ENCODE results near the gene DUSP18.

The DUSP18 gene

DNA sequence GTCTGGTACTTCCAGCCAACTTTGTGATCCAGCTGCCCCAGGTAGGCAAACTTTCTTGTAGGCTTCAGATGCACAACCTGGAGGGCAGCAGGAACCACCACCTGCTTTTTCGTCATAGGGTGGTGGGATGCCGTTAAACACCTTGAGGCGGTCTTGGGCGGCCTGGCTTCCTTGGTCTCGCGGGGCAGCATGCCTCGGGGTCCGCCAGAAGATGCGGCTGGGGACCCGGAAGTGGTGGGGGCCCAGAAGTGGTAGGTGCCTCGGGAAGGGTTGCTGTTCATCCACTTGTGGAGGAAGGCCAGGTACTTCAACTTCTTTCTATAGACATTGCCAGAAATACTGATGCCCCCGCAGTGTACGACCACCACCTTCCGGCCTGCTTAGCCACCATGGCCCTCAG lies 13.3 kb downstream of the DUSP18 start:
- Histone ChIP-seq H3K27me3 (ENCODE audit: insufficient read depth, low read length) (no peaks in the 10 kb centered on the region), H3K27ac (ENCODE audit: low read depth, low read length) (no peak overlapping the region), H3K9me3 (ENCODE audit: insufficient read depth, low read depth, low read length) (no peaks in the 10 kb centered on the region), H3K4me1 (ENCODE audit: insufficient read depth, low read length) (peaks cover 6% of the 10 kb centered on the region; the same call in 1 of the 2 replicates), H3K9ac (ENCODE audit: low read depth, low read length) (no peak overlapping the region), H3K4me3 (ENCODE audit: low read length) (no peak overlapping the region), H3K36me3 (ENCODE audit: insufficient read depth, low read length) (no peaks in the 10 kb centered on the region)
- WGBS: 95% methylated on average over 14 of the region's 14 CpGs

DNA sequence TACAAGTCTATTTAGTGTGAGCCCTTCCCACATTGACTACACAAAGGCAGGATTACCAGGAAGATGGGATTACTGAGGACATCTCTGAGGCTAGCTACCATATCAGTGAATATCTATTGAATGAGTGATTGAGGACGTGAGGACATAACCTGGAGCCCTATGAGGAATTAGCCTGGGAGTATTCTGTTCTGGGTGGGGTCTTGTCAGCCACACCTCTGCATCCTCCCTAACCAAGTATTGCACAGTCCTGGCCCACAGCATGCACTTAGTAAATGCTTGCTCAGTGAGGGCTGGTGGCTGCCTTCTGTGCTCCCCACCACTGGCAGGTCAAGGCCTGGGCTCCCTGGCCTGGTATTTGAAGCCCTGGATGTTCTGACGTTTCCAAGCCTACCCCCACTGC lies 14.8 kb downstream of the DUSP18 start:
- Histone ChIP-seq H3K4me3 (ENCODE audit: low read length) (no peak overlapping the region), H3K9me3 (ENCODE audit: insufficient read depth, low read depth, low read length) (no peaks in the 10 kb centered on the region), H3K27me3 (ENCODE audit: insufficient read depth, low read length) (no peaks in the 10 kb centered on the region), H3K36me3 (ENCODE audit: insufficient read depth, low read length) (no peaks in the 10 kb centered on the region), H3K9ac (ENCODE audit: low read depth, low read length) (no peak overlapping the region), H3K4me1 (ENCODE audit: insufficient read depth, low read length) (peaks cover 6% of the 10 kb centered on the region; the same call in 1 of the 2 replicates), H3K27ac (ENCODE audit: low read depth, low read length) (no peak overlapping the region)
- 84% methylated on average over 2 of the region's 2 CpGs for WGBS

DNA sequence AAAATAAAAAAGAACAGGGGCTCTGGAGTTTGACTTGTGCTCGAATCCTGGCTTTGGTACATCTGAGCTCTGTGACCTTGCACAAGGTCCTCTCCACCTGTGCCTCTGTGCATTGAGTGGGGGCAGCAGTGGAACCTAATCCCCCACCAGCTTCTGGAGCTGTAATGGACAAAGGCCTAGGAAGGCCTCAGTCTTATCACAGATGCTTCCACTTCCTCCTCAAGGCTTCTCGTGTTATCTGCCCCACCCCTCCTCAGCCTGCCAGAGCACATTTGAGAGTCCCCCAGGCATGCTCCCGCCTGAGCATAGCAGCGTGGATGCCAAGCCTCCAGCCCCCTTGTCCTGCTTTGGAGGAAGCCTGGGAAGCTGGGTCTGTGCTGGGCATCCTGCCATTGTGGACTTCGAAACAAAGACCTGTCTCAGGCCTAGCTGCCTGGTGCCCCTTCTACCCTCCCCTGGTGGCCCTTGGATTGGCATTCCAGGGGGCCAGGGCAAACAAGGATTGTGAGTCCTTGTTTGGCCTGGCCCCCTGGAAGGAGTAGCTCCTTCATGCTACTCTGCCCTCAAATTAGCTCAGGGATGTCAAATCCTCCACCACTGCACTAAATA lies 17.1 kb downstream of the DUSP18 start:
- Histone ChIP-seq H3K9me3 (ENCODE audit: insufficient read depth, low read depth, low read length) (no peaks in the 10 kb centered on the region), H3K4me1 (ENCODE audit: insufficient read depth, low read length) (no peaks in the 10 kb centered on the region), H3K27ac (ENCODE audit: low read depth, low read length) (no peak overlapping the region), H3K4me3 (ENCODE audit: low read length) (no peak overlapping the region), H3K27me3 (ENCODE audit: insufficient read depth, low read length) (no peaks in the 10 kb centered on the region), H3K9ac (ENCODE audit: low read depth, low read length) (no peak overlapping the region), H3K36me3 (ENCODE audit: insufficient read depth, low read length) (no peaks in the 10 kb centered on the region)
- WGBS: 86% methylated on average over 5 of the region's 5 CpGs

DNA sequence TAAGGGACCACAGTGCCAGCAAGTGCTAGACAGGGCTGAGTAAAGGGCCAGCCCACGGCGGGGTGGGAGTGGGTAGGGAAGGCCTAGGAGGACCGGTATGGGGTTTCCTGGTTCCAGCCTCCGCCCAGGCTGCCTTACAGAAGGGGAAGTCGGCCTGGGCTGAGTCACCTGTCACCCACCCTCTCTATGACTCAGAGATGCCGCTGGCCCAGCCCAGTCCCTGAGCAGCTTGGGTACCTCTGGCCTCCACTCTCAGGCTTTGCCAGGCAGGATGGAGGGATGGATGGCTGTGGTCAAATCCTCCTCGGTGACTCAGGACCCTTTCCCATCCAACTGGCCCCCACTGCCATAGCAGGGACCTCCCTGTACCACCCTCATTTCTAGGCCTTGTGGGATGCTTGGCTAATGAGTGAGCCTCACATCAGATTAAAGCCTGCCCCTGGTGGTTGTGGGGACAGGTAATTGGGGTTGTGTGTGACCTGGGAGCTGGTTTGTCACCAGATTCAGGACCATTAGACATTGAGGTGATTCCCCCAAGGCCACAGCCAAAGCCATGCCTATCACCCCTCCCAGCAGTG lies 18.2 kb downstream of the DUSP18 start:
- Histone ChIP-seq H3K4me3 (ENCODE audit: low read length) (no peak overlapping the region), H3K9me3 (ENCODE audit: insufficient read depth, low read depth, low read length) (no peaks in the 10 kb centered on the region), H3K27ac (ENCODE audit: low read depth, low read length) (no peak overlapping the region), H3K4me1 (ENCODE audit: insufficient read depth, low read length) (no peaks in the 10 kb centered on the region), H3K27me3 (ENCODE audit: insufficient read depth, low read length) (no peaks in the 10 kb centered on the region), H3K9ac (ENCODE audit: low read depth, low read length) (no peak overlapping the region), H3K36me3 (ENCODE audit: insufficient read depth, low read length) (no peaks in the 10 kb centered on the region)
- WGBS: 64% methylated on average over 7 of the region's 7 CpGs

DNA sequence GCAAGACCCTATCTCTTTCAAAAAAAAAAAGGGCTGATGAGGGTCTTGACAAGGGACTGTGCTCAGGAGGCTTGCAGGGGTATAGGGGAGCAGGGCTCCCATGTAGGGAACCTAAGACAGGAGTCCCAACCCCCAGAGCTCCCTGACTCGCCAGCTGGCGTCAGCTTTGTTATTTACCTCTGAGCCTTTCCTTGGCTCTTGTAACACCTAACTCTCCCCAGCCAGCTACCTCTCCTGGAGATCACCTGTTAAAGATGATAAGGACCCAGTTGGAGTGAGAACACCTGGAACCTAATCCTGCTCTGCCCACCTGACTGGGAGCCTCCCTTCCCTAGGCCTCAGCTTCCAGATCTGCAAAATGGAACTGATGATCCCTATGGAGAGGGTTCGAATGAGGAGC lies 18.9 kb downstream of the DUSP18 start:
- WGBS: 92% methylated on average over 3 of the region's 3 CpGs
- H3K9me3 ChIP-seq (ENCODE audit: insufficient read depth, low read depth, low read length): no peaks in the 10 kb centered on the region
- no peak overlapping the region for H3K27ac ChIP-seq (ENCODE audit: low read depth, low read length)
- no peak overlapping the region for H3K9ac ChIP-seq (ENCODE audit: low read depth, low read length)
- H3K27me3 ChIP-seq (ENCODE audit: insufficient read depth, low read length): no peaks in the 10 kb centered on the region
- no peaks in the 10 kb centered on the region for H3K36me3 ChIP-seq (ENCODE audit: insufficient read depth, low read length)
- H3K4me1 ChIP-seq (ENCODE audit: insufficient read depth, low read length): no peaks in the 10 kb centered on the region
- H3K4me3 ChIP-seq (ENCODE audit: low read length): no peak overlapping the region

DNA sequence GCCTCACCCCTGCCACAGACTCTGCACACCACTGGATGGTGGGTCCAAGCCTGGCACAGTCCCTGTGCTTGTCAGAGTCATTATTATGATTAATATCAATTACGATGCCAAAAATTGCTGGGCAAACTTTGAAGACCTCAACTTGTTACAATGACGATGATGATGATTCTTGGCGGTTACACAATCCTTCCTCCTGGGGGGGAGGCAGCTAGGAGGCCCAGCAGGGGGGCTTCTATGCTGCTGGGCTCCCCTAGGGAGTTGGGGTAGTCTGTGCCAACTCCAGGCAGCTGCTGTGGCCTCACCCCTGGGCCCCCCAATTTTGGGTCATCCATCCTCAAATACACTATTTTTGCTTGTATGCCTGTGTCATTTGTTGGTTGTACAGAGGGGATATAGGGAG lies 20.1 kb downstream of the DUSP18 start:
- Histone ChIP-seq H3K36me3 (ENCODE audit: insufficient read depth, low read length) (no peaks in the 10 kb centered on the region), H3K9ac (ENCODE audit: low read depth, low read length) (no peak overlapping the region), H3K9me3 (ENCODE audit: insufficient read depth, low read depth, low read length) (no peaks in the 10 kb centered on the region), H3K27ac (ENCODE audit: low read depth, low read length) (no peak overlapping the region), H3K4me3 (ENCODE audit: low read length) (no peak overlapping the region), H3K4me1 (ENCODE audit: insufficient read depth, low read length) (no peaks in the 10 kb centered on the region), H3K27me3 (ENCODE audit: insufficient read depth, low read length) (no peaks in the 10 kb centered on the region)
- WGBS: 97% methylated on average over 3 of the region's 3 CpGs

DNA sequence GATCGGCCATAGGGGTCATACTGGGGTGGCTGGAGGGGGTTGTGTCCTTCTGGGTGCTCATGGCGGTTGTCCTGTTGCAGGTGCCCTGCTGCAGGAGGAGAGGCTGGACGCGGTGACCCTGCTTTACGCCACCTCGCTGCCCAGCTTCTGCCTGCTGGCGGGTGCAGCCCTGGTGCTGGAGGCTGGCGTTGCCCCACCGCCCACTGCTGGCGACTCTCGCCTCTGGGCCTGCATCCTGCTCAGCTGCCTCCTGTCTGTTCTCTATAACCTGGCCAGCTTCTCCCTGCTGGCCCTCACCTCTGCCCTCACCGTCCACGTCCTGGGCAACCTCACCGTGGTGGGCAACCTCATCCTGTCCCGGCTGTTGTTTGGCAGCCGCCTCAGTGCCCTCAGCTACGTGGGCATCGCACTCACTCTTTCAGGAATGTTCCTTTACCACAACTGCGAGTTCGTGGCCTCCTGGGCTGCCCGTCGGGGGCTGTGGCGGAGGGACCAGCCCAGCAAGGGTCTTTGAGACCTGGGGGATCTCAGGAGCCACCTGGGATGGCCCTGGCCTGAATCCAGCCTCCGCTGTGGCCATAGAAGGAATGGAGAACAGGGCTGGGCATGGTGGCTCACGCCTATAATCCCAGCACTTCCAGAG lies 21.0 kb downstream of the DUSP18 start:
- Histone ChIP-seq H3K4me3 (ENCODE audit: low read length) (no peak overlapping the region), H3K9me3 (ENCODE audit: insufficient read depth, low read depth, low read length) (no peaks in the 10 kb centered on the region), H3K4me1 (ENCODE audit: insufficient read depth, low read length) (no peaks in the 10 kb centered on the region), H3K27ac (ENCODE audit: low read depth, low read length) (no peak overlapping the region), H3K36me3 (ENCODE audit: insufficient read depth, low read length) (no peaks in the 10 kb centered on the region), H3K27me3 (ENCODE audit: insufficient read depth, low read length) (no peaks in the 10 kb centered on the region), H3K9ac (ENCODE audit: low read depth, low read length) (no peak overlapping the region)
- WGBS: 95% methylated on average over 25 of the region's 25 CpGs

DNA sequence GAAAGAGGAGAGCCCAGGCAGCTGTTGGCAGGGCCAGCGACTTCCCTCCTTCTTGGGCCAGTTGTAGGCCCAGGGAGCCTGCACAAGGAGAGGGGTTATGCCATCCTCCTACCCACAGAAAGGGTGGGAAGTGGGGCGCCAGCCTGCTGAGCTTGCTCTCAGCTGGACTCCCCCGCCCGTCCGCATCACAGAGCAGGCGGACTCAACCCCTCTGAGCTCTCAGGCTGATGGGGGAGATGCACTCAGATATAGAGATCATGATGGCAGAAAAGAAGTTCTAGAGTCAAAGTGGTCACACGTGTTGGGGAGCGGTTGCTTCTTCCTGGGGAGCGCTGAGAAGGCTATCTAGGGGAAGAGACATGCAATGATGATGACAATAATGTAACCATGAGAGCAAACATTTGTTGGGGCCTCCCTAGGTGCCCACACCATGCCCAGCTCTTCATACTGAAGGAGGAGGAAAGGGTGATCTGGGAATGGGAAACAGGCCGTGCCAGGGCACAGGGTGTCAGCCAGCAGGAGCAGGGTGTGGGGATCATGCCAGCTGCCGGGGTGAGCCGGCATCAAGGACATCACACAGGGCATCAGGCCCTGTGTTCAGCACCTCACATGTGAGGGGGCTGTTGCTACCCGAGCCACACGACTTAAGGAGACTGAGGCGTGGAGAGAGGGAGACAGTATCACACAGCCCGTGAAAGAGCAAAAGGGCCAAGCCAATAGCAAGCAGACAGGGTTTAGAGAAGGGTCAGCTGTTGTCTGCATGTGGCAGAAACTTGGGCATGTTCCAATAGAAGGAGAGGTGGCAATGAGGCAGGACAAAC lies 24.4 kb downstream of the DUSP18 start:
- Histone ChIP-seq H3K36me3 (ENCODE audit: insufficient read depth, low read length) (no peaks in the 10 kb centered on the region), H3K27me3 (ENCODE audit: insufficient read depth, low read length) (no peaks in the 10 kb centered on the region), H3K27ac (ENCODE audit: low read depth, low read length) (no peak overlapping the region), H3K9me3 (ENCODE audit: insufficient read depth, low read depth, low read length) (no peaks in the 10 kb centered on the region), H3K4me3 (ENCODE audit: low read length) (no peak overlapping the region), H3K9ac (ENCODE audit: low read depth, low read length) (no peak overlapping the region), H3K4me1 (ENCODE audit: insufficient read depth, low read length) (no peaks in the 10 kb centered on the region)
- 90% methylated on average over 16 of the region's 16 CpGs for WGBS

DNA sequence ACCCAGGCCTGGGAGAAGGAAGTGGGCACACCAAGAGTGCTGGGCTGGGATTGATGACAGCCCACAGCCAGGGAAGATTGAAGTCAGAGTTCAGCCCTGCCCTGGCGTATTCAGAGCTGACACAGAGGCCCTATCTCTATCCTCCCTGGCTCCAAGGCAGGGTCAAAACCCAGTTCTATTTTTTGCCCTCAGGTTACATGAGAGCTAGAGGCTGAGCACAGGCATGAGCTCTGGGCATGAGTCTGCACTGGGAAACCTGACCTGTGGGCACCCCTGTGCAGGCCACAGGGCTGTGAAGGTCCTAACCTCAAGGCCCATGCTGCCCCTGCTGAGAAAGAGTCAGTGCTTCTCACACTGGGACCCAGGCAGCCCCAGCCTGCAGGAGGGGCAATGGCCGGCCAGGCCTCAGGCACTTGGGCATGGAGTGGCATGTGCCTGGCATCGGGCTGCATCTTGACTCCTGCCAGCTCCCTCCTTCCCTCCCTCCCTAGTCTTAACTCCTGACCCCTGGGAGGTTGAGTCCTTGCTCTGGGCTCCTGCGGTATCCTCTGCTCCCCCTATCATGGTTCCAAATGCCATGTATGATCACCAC lies 26.7 kb downstream of the DUSP18 start:
- no peak overlapping the region for H3K4me3 ChIP-seq (ENCODE audit: low read length)
- H3K27ac ChIP-seq (ENCODE audit: low read depth, low read length): no peak overlapping the region
- 95% methylated on average over 4 of the region's 4 CpGs for WGBS
- peaks cover 7% of the 10 kb centered on the region for H3K27me3 ChIP-seq (ENCODE audit: insufficient read depth, low read length)
- H3K4me1 ChIP-seq (ENCODE audit: insufficient read depth, low read length): peaks cover 4% of the 10 kb centered on the region
- no peak overlapping the region for H3K9ac ChIP-seq (ENCODE audit: low read depth, low read length)
- no peaks in the 10 kb centered on the region for H3K9me3 ChIP-seq (ENCODE audit: insufficient read depth, low read depth, low read length)
- no peaks in the 10 kb centered on the region for H3K36me3 ChIP-seq (ENCODE audit: insufficient read depth, low read length)

DNA sequence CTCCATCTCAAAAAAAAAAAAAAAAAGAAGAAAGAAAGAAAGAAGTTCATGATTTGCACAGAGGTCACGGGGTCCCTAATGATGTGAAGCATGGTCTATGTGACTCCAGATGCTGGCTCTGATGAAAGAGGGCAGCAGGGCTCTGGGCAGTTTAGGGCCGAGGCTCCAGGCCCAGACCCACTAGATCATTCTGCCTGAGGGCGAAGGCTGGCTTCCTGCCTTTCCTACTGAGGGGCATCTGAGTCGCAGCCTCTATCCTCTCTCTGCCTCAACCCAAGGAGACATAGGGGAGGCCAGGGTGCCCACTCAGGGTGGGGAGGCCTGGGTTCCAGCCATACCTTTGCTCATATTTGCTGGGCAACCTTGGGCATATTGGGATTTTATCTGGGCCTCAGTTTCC lies 27.3 kb downstream of the DUSP18 start:
- H3K36me3 ChIP-seq (ENCODE audit: insufficient read depth, low read length): no peaks in the 10 kb centered on the region
- H3K4me1 ChIP-seq (ENCODE audit: insufficient read depth, low read length): peaks cover 4% of the 10 kb centered on the region
- H3K27me3 ChIP-seq (ENCODE audit: insufficient read depth, low read length): peaks cover 8% of the 10 kb centered on the region
- no peak overlapping the region for H3K27ac ChIP-seq (ENCODE audit: low read depth, low read length)
- 92% methylated on average over 4 of the region's 4 CpGs for WGBS
- H3K4me3 ChIP-seq (ENCODE audit: low read length): no peak overlapping the region
- no peaks in the 10 kb centered on the region for H3K9me3 ChIP-seq (ENCODE audit: insufficient read depth, low read depth, low read length)
- no peak overlapping the region for H3K9ac ChIP-seq (ENCODE audit: low read depth, low read length)

DNA sequence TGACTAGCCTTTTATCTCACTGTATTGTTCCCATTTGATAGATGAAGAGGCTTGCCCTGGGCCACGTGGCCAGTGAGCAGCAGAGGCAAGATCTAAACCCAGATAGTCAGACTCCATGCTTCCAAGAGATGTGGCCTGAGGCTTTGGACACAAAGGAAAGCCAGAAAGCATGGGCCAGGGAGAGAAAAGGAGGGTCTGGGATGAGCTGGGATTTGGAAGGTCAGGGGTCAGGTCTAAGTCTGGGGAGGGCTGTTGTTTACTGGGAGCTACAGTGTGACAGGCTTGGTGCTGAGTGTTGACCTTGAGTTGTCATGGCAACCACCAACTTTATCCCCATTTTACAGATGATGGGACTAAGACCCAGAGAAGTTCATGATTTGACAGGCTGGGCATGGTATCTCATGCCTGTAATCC lies 30.0 kb downstream of the DUSP18 start:
- no peak overlapping the region for H3K27ac ChIP-seq (ENCODE audit: low read depth, low read length)
- 91% methylated on average over 1 of the region's 1 CpG for WGBS
- no peak overlapping the region for H3K4me3 ChIP-seq (ENCODE audit: low read length)
- H3K27me3 ChIP-seq (ENCODE audit: insufficient read depth, low read length): peaks cover 8% of the 10 kb centered on the region
- no peak overlapping the region for H3K9ac ChIP-seq (ENCODE audit: low read depth, low read length)
- H3K4me1 ChIP-seq (ENCODE audit: insufficient read depth, low read length): peaks cover 4% of the 10 kb centered on the region
- H3K36me3 ChIP-seq (ENCODE audit: insufficient read depth, low read length): no peaks in the 10 kb centered on the region
- H3K9me3 ChIP-seq (ENCODE audit: insufficient read depth, low read depth, low read length): no peaks in the 10 kb centered on the region
